HG03378 (cell line): ENCODE data around the gene ZNF121.
"Not testable (repeated sequence)": the region's sequence is repeated elsewhere in the genome, so short reads cannot be mapped to it uniquely, and the experiment has no call there.

ENCODE experiments used
- ATAC-seq: cut with Tn5 transposase; IDR thresholded peaks from one replicate; pipeline ENCODE4 v1.9.1; 2021; ENCODE audit warnings: mild to moderate bottlenecking, moderate library complexity; ENCODE audit not compliant: unreplicated experiment

Gene ZNF121

GRCh38 chr19:9584073-9584833 is at the start of gene ZNF121:
ZNF121 (minus strand) TSS chr19:9584504; CDS start chr19:9568097, 16,407 bp downstream.
- peak; percentile 81 for ATAC-seq

- ATAC-seq: no peak
Measured at GRCh38 chr19:9627856-9628255, 43.6 kb upstream of the ZNF121 start.

GRCh38 chr19:9622531-9622930 is 38.2 kb upstream of the ZNF121 start:
- ATAC-seq: no peak

- peak; percentile 64 for ATAC-seq
Measured at GRCh38 chr19:9621156-9622037, 37.1 kb upstream of the ZNF121 start, which contains the start of gene ZNF561. ZNF561 (minus strand) TSS chr19:9621232; CDS start chr19:9619456, 1,776 bp downstream.

GRCh38 chr19:9620842-9621155 is 36.5 kb upstream of the ZNF121 start:
- peak; percentile 19 for ATAC-seq

GRCh38 chr19:9615844-9616243 is 31.5 kb upstream of the ZNF121 start:
- no peak for ATAC-seq

GRCh38 chr19:9610484-9611113 is 26.3 kb upstream of the ZNF121 start:
- ATAC-seq: no peak

- no peak for ATAC-seq
Measured at GRCh38 chr19:9608912-9609311, 24.6 kb upstream of the ZNF121 start.

- ATAC-seq: no peak
Measured at GRCh38 chr19:9597027-9597426, 12.7 kb upstream of the ZNF121 start.

- no peak for ATAC-seq
Measured at GRCh38 chr19:9586764-9587163, 2.5 kb upstream of the ZNF121 start.

- not testable (repeated sequence) for ATAC-seq
Measured at GRCh38 chr19:9582081-9582725, 2.1 kb downstream of the ZNF121 start.

GRCh38 chr19:9580728-9581127 is 3.6 kb downstream of the ZNF121 start:
- ATAC-seq: no peak

GRCh38 chr19:9570255-9570654 is 14.0 kb downstream of the ZNF121 start:
- no peak for ATAC-seq

GRCh38 chr19:9566729-9567128 is 17.6 kb downstream of the ZNF121 start:
- no peak for ATAC-seq

- no peak for ATAC-seq
Measured at GRCh38 chr19:9565900-9566705, 18.2 kb downstream of the ZNF121 start.

GRCh38 chr19:9552536-9553274 is 31.6 kb downstream of the ZNF121 start:
- ATAC-seq: no peak

- no peak for ATAC-seq
Measured at GRCh38 chr19:9547870-9548269, 36.4 kb downstream of the ZNF121 start.

GRCh38 chr19:9541281-9541680 is 43.0 kb downstream of the ZNF121 start:
- ATAC-seq: not testable (repeated sequence)

GRCh38 chr19:9539921-9540320 is 44.4 kb downstream of the ZNF121 start:
- not testable (repeated sequence) for ATAC-seq
